LNCaP clone FGC (cell line): ENCODE measurements around the gene LOXL4.

Source experiments
- DNase-seq: peaks from one replicate; pipeline ENCODE4 v3.0.0-alpha.2; 2011; ENCODE audit warnings: low read depth
- H3K4me3 ChIP-seq: 2 replicates; pipeline ENCODE4 v1.5.1; 2011; ENCODE audit warnings: mild to moderate bottlenecking, low read depth, low read length, control low read depth
- CTCF ChIP-seq: IDR thresholded peaks from 2 replicates; pipeline ENCODE4 v1.5.1; 2012; ENCODE audit warnings: mild to moderate bottlenecking; ENCODE audit not compliant: control insufficient read depth, insufficient read depth; ENCODE audit errors: extremely low read depth

The LOXL4 gene

GRCh38 chr10:98264378-98265065 lies 3.5 kb downstream of the LOXL4 start:
- no peak for TF ChIP-seq CTCF
- H3K4me3 ChIP-seq = no peak overlapping the region
- DNase-seq = no peak

- H3K4me3 ChIP-seq = no peak overlapping the region
- no peak for DNase-seq
- TF ChIP-seq CTCF = no peak
Measured at GRCh38 chr10:98263088-98263487, 4.9 kb downstream of the LOXL4 start.

GRCh38 chr10:98262571-98262970 lies 5.4 kb downstream of the LOXL4 start:
- H3K4me3 ChIP-seq = no peak overlapping the region
- DNase-seq = peak; percentile 43
- peak; percentile 74 for TF ChIP-seq CTCF

GRCh38 chr10:98261436-98262277 lies 6.3 kb downstream of the LOXL4 start:
- DNase-seq = no peak
- no peak for TF ChIP-seq CTCF
- no peak overlapping the region for H3K4me3 ChIP-seq

GRCh38 chr10:98260752-98261151 lies 7.2 kb downstream of the LOXL4 start:
- DNase-seq = no peak
- TF ChIP-seq CTCF = no peak
- H3K4me3 ChIP-seq = no peak overlapping the region

GRCh38 chr10:98260350-98260749 lies 7.6 kb downstream of the LOXL4 start:
- DNase-seq = no peak
- no peak for TF ChIP-seq CTCF
- H3K4me3 ChIP-seq = no peak overlapping the region
